Fibroblast of lung (primary cell): ENCODE data around the gene TTBK2.

Experiments
- EZH2 ChIP-seq: IDR thresholded peaks from 2 replicates; pipeline ENCODE4 v1.5.1; 2012; ENCODE audit warnings: low read length, control low read depth, mild to moderate bottlenecking; ENCODE audit errors: missing control alignments
- TF ChIP-seq, protein P1 (sequence below), 2 donors: IDR thresholded peaks in 1 of 2; conservative IDR thresholded peaks in 1 of 2; 1 replicate in 1 of 2; 2 replicates in 1 of 2; pipeline ENCODE4 v1.5.1; 2011 to 2012; ENCODE audit warnings: low read length in 2 of 2, control low read depth in 1 of 2, inconsistent platforms in 1 of 2, low read depth in 1 of 2, mild to moderate bottlenecking in 1 of 2

DNA sequence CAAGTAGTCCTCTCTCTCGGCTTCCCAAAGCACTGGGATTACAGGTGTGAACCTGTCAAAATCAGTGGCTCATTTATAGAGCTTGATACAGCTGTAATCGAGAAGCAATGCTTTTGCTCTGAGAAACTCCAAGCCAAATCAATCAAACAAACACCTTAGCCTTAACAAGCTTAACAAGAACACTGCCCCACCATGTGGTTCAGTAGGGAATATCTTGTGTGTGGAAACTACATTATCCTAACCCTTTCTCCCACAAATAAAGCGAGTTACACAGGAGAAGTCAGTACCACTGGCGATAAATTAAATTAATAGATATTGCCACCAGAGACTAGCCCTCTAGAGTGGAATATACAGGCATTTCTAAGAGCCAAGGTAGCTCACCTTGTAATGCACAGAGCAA lies 197.5 kb downstream of the TTBK2 start:
- no peak for TF ChIP-seq EZH2
- TF ChIP-seq, protein P1, sequence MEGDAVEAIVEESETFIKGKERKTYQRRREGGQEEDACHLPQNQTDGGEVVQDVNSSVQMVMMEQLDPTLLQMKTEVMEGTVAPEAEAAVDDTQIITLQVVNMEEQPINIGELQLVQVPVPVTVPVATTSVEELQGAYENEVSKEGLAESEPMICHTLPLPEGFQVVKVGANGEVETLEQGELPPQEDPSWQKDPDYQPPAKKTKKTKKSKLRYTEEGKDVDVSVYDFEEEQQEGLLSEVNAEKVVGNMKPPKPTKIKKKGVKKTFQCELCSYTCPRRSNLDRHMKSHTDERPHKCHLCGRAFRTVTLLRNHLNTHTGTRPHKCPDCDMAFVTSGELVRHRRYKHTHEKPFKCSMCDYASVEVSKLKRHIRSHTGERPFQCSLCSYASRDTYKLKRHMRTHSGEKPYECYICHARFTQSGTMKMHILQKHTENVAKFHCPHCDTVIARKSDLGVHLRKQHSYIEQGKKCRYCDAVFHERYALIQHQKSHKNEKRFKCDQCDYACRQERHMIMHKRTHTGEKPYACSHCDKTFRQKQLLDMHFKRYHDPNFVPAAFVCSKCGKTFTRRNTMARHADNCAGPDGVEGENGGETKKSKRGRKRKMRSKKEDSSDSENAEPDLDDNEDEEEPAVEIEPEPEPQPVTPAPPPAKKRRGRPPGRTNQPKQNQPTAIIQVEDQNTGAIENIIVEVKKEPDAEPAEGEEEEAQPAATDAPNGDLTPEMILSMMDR (conservative IDR thresholded peaks at IDR 0.05 in 1 of 2, IDR thresholded peaks at IDR 0.05 in 1 of 2; ENCODE audit: low read depth in 1 of 2, low read length in 2 of 2): no peak
